Measurements from ENCODE around the gene SLCO2B1. TPM values are rescaled to one million over a fixed set of nuclear protein-coding genes. Genes with fewer than 3 reads are reported as not detected.

SLCO2B1 gene
- total RNA-seq, 1 experiment from 2014 or later: 277 TPM

GRCh38 chr11:75188671-75189070 lies 37.8 kb downstream of the SLCO2B1 start:
- Mint-ChIP-seq H3K9me3 (ENCODE audit: unreplicated experiment) (no peaks in the 10 kb centered on the region), H3K4me3 (ENCODE audit: unreplicated experiment) (no peak overlapping the region), H3K4me1 (ENCODE audit: low read depth, unreplicated experiment) (peaks cover 29% of the 10 kb centered on the region), H3K27me3 (ENCODE audit: insufficient read depth, unreplicated experiment) (no peaks in the 10 kb centered on the region), H3K27ac (ENCODE audit: unreplicated experiment) (no peak overlapping the region), H3K36me3 (ENCODE audit: insufficient read depth, unreplicated experiment) (peaks cover 76% of the 10 kb centered on the region)
- Histone ChIP-seq H3K9me3 (no peaks in the 10 kb centered on the region), H3K36me3 (ENCODE audit: control insufficient read depth, insufficient read depth, low read length) (peaks cover 21% of the 10 kb centered on the region), H3K4me3 (ENCODE audit: low read depth, low read length) (no peak overlapping the region), H3K4me1 (peaks cover 22% of the 10 kb centered on the region; the same call in 1 of the 2 replicates), H3K27me3 (replicated peaks; ENCODE audit: control insufficient read depth, insufficient read depth, low read length) (no peaks in the 10 kb centered on the region)
- no peak for DNase-seq
- POLR2A ChIA-PET: interaction anchor here (0.6 kb wide), 1 partner anchor 49 kb away, joined by 11 read pairs; no protein-coding TSS in a partner anchor
- BruUV-seq (replicated peaks): no TSS peak
- intact Hi-C loops (cut with micrococcal nuclease; ENCODE audit: unreplicated experiment): loop anchor here (5.0 kb wide), 1 partner anchor 46 kb away; no protein-coding TSS in a partner anchor
- CTCF ChIA-PET: no interaction called here
- no peak for TF ChIP-seq CTCF (IDR thresholded peaks at IDR 0.05; ENCODE audit: insufficient read depth in 1 of 2, low read depth in 1 of 2, low read length in 1 of 2, severe bottlenecking in 1 of 2, unreplicated experiment in 1 of 2)

GRCh38 chr11:75189108-75189507 lies 38.2 kb downstream of the SLCO2B1 start:
- no peak overlapping the region for H3K4me3 Mint-ChIP-seq (ENCODE audit: unreplicated experiment)
- Histone ChIP-seq H3K27me3 (replicated peaks; ENCODE audit: control insufficient read depth, insufficient read depth, low read length) (no peaks in the 10 kb centered on the region), H3K4me1 (peaks cover 19% of the 10 kb centered on the region; the same call in 1 of the 2 replicates), H3K9me3 (no peaks in the 10 kb centered on the region), H3K36me3 (ENCODE audit: control insufficient read depth, insufficient read depth, low read length) (peaks cover 22% of the 10 kb centered on the region), H3K4me3 (ENCODE audit: low read depth, low read length) (no peak overlapping the region)
- intact Hi-C loops (cut with micrococcal nuclease; ENCODE audit: unreplicated experiment): loop anchor here (5.0 kb wide), 1 partner anchor 47 kb away; no protein-coding TSS in a partner anchor
- H3K27me3 Mint-ChIP-seq (ENCODE audit: insufficient read depth, unreplicated experiment): no peaks in the 10 kb centered on the region
- peaks cover 25% of the 10 kb centered on the region for H3K4me1 Mint-ChIP-seq (ENCODE audit: low read depth, unreplicated experiment)
- H3K9me3 Mint-ChIP-seq (ENCODE audit: unreplicated experiment): no peaks in the 10 kb centered on the region
- no peak for TF ChIP-seq CTCF (IDR thresholded peaks at IDR 0.05; ENCODE audit: insufficient read depth in 1 of 2, low read depth in 1 of 2, low read length in 1 of 2, severe bottlenecking in 1 of 2, unreplicated experiment in 1 of 2)
- BruUV-seq (replicated peaks): no TSS peak
- ChIA-PET CTCF (interaction anchor here (1.1 to 3.7 kb wide), 5 partner anchors 16 to 59 kb away, joined by 3 to 11 read pairs (median 7); no protein-coding TSS in a partner anchor), POLR2A (interaction anchor here (0.6 kb wide), 1 partner anchor 49 kb away, joined by 11 read pairs; no protein-coding TSS in a partner anchor)
- H3K27ac Mint-ChIP-seq (ENCODE audit: unreplicated experiment): no peak overlapping the region
- DNase-seq: no peak
- peaks cover 75% of the 10 kb centered on the region for H3K36me3 Mint-ChIP-seq (ENCODE audit: insufficient read depth, unreplicated experiment)

- ChIA-PET CTCF (interaction anchor here (1.1 to 3.7 kb wide), 5 partner anchors 15 to 59 kb away, joined by 3 to 11 read pairs (median 7); no protein-coding TSS in a partner anchor), POLR2A (no interaction called here)
- intact Hi-C loops (cut with micrococcal nuclease; ENCODE audit: unreplicated experiment): loop anchor here (5.0 kb wide), 1 partner anchor 48 kb away; no protein-coding TSS in a partner anchor
- H3K27ac Mint-ChIP-seq (ENCODE audit: unreplicated experiment): no peak overlapping the region
- no TSS peak for BruUV-seq (replicated peaks)
- no peak overlapping the region for H3K4me3 Mint-ChIP-seq (ENCODE audit: unreplicated experiment)
- Histone ChIP-seq H3K4me3 (ENCODE audit: low read depth, low read length) (no peak overlapping the region), H3K27me3 (replicated peaks; ENCODE audit: control insufficient read depth, insufficient read depth, low read length) (no peaks in the 10 kb centered on the region), H3K9me3 (no peaks in the 10 kb centered on the region), H3K36me3 (ENCODE audit: control insufficient read depth, insufficient read depth, low read length) (peaks cover 23% of the 10 kb centered on the region), H3K4me1 (peaks cover 11% of the 10 kb centered on the region; the same call in 1 of the 2 replicates)
- H3K36me3 Mint-ChIP-seq (ENCODE audit: insufficient read depth, unreplicated experiment): peaks cover 72% of the 10 kb centered on the region
- TF ChIP-seq CTCF (IDR thresholded peaks at IDR 0.05; ENCODE audit: insufficient read depth in 1 of 2, low read depth in 1 of 2, low read length in 1 of 2, severe bottlenecking in 1 of 2, unreplicated experiment in 1 of 2): no peak
- H3K9me3 Mint-ChIP-seq (ENCODE audit: unreplicated experiment): no peaks in the 10 kb centered on the region
- no peaks in the 10 kb centered on the region for H3K27me3 Mint-ChIP-seq (ENCODE audit: insufficient read depth, unreplicated experiment)
- H3K4me1 Mint-ChIP-seq (ENCODE audit: low read depth, unreplicated experiment): peaks cover 17% of the 10 kb centered on the region
- DNase-seq: no peak
Measured at GRCh38 chr11:75189911-75190310, 39.0 kb downstream of the SLCO2B1 start.

Measured in Caco-2 (cell line).